Activated CD8-positive, alpha-beta T cell treated with anti-CD3 and anti-CD28 coated beads, Interleukin-2, amount 10 ng/mL, durations not matched to agents 7 days and 5 days (primary cell): Measurements from ENCODE around the gene ENTREP1. TPM values are rescaled to one million over a fixed set of nuclear protein-coding genes. Genes with fewer than 3 reads are reported as not detected.

Experiments used
- total RNA-seq, 2 experiments: library from RNA; stranded (reverse); gene quantifications; one replicate each; pipeline ENCODE4 v1.2.3, GENCODE V29; 2021

ENTREP1 gene
- total RNA-seq, 2 experiments from 2014 or later: not detected

Other genes starting within 250 kb of the ENTREP1 start
- gene TJP2, start 150.9 kb upstream of the ENTREP1 start, total RNA-seq: 1 to 10 TPM; 6.2 to 7.0 TPM